SIG-M5 treated with dmso at 0.1 percent for 504 hours (cell line): ENCODE measurements around the gene AGBL1.

Experiments
- DNase-seq: peaks from one replicate; lab custom pipeline; 2025; ENCODE audit not compliant: unreplicated experiment; lab: John Stamatoyannopoulos, UW

AGBL1 gene

DNA sequence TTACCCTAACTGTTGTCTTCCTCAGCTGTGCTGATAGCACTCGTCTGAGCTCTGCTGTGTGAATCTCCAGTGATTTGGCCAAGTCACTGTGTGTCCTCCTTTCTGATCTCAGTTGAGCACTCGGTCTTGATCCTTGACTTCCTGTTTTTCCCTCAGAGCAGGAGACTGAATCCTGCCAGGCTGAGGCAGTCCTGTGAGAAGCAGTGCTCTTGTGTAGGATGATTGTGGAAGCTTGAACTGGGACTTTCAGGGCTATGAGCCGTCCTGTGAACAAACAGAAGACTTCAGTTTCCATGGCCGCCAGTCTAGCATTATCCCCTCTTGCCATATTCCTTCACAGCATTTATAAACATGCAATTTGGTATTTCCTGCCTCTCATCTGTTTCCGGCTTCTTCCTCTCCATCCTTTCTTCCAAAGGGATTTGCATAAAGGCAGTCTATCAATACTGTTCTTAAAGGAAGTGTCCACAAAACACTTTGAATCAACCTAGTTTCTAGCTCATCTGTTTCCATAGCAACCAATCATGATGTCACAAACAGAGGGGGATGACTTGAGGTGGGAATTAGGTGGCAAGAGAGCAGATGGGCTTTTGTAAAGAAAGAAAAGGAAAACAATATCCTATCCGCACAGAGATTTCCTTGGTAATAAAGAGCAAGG is 237.2 kb downstream of the AGBL1 start:
- DNase-seq: no peak

DNA sequence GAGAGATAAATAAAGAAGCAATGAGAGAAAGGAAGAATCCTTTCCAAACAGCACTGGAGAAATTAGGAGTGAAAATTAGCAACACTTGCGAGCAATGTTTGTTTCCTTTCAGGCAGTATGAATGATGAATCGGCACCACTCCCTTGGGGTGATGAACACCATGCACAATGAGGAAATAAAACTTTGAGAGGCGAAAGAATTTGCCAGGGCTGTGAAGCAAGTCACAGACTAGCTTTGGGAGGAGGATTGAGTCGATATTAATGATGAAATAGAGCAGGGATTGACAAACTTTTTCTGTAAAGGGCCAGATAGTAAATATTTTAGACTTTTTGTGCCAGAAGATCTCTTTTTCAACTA is 237.7 kb downstream of the AGBL1 start:
- no peak for DNase-seq

DNA sequence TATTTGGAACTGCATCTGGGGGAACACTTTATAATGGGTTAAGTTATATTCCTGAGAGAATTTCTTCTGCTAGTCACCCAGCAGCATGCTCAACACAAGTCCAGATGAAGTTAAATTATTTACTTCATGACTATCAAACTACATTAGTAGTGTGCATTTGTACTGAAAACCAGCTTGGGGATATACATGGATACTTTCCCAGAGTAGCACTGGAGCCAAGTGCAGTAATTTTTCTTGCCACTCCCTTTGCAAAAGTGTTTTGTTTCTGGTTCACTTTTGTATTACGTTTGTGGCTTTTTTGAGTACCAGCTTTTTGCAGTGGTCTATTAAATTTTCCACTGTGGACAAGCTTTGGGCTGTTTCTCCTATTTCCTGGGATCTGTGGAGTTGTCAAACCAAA is 243.0 kb downstream of the AGBL1 start:
- no peak for DNase-seq

DNA sequence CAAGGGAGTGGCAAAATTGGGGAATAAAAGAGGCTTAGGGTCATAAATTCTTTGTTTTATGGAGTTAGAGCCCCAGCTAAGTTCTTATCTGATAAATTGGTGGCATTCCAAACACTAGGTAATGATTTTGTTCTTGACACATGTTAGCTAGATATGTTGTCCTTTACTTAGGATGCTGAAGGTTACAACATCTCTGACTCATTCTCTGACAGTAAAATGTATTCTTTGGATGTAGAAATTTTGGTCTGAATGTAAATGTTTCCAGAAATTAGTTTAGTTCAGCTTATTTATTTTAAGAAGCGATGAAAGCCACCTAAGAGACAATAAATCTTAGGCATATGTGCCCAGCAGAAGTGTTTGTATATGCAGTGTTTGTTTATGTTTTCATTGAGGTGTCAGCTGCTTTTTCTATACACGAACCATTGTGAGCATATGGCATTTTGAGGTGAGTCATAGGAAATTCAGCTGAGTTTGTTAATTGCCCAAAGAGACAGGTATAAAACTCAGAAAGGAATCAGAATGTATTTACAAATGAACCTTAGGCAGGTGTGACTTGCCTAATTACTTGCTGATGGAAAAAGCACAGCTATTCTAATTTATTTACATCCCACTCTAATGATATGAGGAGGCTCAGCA is 247.7 kb downstream of the AGBL1 start:
- DNase-seq: no peak

DNA sequence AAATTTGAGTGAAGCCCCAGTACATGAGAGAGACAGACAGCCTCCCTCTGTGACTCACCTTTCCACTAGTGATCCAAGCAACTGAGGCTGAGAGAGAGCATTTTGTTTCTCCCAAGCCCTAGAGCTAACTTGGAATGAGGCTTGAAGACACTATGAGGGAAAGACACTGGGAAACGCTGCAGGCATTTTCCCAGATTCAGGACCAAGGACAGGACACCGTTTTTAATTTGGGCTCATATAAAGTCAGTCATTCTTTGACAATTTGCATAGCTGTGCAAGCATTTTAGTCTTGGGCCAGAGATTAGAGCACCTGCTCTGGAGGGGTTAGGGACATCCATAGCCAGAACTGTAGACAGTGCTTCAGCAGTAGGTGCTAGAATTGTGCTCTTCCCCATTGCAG is 249.0 kb downstream of the AGBL1 start:
- DNase-seq: no peak

DNA sequence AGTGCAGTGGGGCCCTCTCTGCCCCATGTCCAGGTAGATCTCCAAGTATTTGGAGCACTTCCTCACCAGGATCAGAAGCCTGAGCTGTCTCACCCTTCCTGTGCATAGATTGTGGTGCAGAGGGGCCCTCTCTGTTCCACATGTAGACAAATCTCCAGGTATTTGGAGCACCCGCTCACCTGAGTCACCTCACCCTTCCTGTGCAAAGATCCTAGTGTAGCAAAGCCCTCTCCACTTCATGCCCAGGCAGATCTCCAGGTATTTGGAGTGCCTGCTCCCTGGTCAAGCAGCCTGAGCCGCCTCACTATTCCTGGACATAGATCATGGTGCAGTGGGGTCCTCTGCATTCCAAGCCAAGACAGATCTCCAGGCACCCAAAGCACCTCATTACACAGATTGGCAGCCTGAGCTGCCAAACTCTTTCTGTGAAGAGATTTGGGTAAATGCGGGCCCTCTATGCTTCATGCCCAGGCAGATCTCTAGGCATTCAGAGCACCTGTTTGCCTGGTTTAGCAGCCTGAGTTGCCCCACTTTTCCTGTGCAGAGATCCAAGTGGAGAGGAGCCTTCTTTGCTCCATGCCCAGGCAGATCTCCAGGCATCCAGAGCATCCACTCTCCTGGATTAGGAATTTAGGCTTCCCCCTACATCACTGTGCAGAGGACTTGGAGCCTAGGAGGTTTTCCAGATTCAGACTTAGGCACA is 249.8 kb downstream of the AGBL1 start:
- DNase-seq: no peak

DNA sequence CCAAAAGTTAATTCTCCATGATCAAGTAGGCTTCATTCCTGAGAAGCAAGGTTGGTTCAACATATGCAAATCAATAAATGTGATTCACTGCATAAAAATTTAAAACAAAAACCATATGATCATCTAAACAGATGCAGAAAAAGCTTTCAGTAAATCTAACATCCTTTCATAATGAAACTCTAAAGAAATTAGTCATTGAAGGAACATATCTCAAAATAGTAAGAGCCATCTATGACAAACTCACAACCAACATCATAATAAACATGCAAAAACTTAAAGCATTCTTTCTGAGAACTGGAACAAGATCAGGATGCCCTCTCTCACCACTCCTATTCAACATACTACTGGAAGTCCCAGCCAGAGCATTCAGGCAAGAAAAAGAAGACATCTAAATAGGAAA is 254.1 kb downstream of the AGBL1 start:
- no peak for DNase-seq

DNA sequence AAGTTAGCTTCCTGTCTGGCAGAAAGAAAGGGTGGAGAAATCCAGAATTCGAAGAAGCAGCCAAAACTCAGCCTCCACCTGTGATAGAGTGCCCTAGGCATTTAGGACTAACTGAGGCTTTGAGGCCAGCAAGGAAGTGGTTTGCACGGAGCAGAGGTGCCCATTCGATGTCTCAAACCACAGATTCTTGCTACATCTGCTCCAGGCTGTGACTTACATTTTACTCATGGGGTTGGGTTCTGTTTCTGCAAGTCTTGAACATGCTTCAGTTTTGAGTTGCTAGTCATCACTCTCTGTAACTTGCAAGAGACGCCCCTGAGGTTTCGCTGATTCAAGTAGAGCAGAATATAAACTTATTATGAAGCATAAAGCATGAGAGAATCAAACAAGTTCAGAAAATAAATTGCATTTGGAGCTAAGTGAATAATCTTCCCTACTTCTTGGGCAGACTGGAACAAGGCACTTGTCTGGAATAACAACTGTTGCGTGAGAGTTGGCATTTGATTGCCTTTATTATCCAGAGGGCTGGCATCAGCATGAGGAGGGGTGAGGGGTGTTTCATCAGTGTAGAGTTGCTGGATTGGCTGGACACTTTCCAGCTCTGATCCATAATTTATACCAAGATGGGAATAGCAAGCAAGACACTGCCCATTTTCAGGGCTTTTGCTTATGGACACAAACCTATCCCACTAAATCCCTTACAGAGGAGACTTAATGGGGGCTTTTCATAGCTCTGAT is 256.5 kb downstream of the AGBL1 start:
- no peak for DNase-seq

DNA sequence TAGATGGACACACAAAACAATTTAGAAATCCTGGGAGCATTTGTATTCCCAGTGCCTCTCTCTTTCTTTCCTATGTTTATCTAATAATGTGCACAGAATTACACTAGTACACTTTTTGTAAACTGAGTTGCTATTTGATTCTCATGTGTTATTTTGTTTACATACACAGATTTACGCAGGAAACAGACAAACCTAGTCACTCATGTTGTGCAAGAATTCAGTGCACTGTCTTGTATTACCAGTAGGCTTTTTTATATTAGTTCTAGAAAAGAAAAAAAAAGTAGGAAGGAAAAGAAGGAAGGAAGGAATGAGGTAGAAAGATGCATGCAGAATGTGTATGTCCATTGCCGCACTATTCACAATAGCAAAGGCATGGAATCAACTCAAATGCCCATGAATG is 257.4 kb downstream of the AGBL1 start:
- DNase-seq: no peak

DNA sequence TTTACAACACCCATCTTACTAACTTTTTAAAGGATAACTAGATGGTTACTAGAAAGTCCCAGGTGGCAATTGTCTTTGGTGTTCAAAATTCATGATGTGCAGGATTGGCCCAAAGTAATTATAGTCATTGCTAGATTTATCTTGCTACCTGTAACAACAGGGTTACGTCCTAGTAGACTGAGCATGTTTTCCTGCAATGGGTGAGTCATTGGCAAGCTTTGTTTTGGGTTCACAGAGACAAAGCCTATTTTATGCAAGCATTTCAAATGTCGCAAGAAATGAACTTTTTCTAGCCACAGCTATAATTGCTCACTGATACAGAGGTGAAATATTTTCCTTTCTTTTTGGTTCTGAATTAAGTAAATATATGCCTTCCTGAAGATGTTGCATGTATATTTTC is 267.6 kb downstream of the AGBL1 start:
- no peak for DNase-seq

DNA sequence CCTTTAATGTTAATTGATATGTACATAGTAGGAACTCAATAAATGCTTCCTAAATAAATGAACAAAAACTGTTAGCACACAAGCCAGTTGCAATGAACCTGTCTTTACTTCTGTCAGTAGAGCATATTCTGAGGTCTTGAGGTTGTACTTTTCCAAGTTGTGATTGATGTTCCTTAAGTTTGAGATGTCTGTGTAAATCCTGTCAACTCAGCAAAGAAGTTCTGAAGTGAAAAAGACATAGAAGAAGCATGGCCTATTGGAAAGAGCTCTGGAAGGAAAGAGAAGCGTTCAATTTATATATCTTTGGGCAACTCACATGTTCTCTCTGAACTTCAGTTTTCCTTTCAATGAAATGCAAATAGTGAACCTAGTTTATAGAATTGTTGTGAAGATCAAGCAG is 269.9 kb downstream of the AGBL1 start:
- no peak for DNase-seq

DNA sequence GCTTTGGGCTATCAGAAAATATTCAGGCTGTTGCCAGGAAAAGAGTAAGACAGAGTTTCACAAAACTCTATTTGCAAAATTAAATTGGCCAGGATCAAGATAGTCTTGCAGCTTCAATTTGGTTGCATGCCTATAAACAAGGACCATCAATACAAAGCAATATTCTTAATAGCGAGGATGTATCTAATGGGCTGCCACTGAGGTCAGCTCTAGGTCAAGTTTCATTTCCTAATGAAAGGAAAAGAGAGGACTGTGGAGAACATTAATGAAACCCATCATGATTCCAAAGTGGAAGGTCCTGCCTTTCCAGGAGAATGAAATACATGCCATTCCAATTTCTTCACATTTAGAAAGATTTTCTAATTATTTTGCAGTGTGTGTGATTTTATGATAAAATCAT is 273.5 kb downstream of the AGBL1 start:
- no peak for DNase-seq

DNA sequence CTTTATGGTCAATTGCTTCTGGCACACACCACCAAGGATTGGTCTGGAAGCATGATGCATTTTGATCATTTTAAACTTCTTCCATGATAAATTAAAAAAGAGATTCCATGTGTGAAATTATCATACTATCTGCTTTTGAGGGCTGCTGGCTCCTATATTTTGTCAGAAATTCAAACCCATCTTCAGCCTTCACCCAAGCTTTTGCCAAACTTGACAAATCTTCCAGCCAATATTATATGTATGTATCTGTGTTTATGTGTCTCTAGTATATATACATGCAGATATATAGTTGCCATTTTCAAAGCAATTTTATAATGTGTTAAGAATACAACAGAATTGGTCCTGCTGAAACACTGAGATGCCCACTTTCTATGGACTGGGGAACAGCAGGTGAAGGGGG is 275.7 kb downstream of the AGBL1 start:
- no peak for DNase-seq

DNA sequence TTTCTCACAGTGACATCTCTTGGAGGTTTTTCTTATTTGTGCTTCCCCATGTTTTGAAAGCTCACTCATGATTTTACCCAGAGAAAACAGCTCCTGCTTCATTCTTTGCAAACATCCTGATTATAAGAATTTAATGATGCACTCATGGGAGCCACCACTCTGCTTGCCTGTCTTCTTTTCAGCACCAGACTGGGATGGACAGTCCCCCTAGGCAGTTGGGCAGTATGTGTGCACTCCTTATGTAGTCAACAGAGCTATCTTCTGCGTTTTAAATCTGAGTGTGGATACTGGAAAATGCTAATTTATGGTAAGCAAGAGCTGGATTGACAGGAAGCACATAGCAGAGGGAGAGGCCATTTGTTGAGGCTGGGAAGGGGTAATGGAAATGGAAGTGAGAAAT is 276.1 kb downstream of the AGBL1 start:
- no peak for DNase-seq

DNA sequence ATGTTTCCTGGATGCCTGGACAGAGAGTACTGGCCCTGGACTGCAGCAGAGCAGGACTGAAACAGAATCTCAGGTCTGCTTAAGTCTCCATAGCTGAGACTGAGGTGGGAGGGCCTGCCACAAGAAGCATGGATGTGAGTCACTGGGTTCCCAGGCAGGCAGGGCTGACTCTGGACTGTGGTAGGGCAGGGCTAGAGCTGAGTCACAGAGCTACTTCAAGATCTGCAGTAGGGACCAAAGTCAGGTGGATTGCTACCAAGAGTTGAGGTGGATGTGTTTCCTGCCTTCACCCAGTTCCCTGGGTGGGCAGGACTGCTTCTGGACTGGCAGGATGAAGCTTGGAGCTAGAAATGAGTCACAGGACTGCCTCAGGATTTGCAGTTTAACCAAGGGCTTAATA is 282.9 kb downstream of the AGBL1 start:
- DNase-seq: no peak

DNA sequence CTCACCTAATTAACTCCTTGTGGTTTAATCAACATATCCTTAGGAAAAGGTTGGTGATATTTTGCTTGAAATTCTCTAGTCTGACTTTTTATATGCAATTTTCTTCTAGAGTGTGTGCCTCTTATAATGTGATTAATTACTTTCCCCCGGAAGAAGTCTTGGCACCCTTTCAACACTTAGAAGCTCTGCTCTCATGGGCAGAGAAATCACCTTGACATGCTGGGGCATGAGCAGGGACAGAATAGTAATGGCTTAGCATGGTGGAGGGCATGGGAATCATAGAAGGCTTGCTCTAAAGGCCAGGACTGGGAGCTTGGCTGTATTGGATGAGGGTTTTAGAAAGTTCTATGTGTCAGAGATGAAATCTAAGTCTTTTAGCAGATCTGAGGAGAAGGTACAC is 293.5 kb downstream of the AGBL1 start:
- no peak for DNase-seq

DNA sequence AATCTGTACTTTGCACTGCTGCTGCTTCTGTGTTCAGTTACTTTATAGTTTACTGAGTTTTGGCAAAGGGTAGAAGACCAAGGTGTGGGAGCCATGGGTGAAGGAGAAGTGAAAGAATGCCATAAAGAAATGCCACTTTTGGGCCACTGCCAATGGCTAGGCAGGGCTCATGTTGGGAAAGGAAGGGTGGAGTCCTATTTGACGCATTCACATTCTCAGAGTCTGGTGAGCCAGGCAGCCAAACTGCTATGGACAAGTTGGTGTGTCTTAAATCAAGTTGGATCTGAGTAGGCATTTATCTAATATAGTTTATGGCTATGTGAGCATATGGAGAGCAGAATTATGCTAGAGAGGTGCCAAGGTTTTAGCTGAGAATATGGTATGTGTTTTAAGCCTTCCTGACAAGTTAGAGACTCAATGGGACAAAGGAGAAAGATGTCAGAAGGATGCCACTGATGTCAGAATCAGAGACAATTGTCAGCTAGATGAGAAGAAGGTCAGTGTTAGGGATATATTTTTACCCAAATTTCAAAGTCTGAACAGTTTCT is 296.1 kb downstream of the AGBL1 start:
- DNase-seq: no peak

DNA sequence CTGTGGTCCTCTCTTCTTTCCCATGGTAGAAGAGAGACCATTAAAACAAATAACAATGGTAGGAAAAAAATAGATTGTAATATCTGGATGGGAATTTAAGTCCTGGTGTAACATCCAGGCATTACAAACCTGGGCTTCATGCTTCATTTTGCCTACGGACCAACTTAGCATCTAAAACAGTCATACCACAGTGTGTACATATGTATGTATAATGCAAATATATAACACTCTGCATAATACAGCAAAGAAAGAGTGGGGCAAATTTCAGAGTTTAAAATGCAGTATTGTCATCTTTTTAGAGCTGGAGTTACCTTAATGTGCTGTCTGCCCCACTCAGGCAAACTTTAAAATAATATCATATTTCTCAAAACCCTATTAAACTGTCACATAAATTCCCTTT is 298.2 kb downstream of the AGBL1 start:
- no peak for DNase-seq

DNA sequence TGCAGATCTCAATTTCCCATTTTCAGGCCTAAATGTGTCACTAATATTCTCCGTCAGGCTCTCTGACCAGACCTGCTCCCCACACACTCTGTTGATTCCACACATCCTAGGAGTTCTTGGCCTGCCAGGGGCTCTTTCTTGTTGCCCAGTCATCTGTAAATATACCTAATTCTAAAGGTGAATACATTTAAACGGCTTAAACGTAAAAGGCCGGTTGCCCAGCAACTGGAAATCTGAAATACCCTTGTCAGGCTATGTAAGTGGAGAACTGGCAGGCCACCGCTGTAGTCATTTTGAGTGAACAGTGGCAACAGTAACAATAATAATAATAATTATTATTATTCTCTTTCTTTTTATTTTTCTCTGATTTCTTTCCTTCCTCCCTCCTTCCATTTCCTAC is 302.7 kb downstream of the AGBL1 start:
- DNase-seq: no peak

DNA sequence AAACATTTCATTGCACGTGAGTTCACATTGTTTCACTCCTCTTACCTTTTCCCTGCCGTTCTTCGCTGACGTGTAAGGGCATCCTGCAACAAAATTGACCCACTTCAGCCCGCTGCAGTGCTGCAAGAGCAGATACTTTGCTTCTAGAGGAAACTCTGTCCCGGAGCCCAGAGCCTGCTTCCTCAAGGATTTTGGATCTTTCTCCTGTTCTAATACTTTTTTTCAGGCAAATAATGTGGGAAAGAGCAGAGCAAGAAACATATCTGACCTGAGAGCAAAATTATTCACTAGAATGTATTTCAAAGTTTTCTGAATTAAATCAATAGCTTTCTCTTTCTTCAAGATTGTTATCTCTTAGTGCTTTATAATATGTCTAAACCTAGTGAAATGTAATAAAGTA is 303.9 kb downstream of the AGBL1 start:
- no peak for DNase-seq

DNA sequence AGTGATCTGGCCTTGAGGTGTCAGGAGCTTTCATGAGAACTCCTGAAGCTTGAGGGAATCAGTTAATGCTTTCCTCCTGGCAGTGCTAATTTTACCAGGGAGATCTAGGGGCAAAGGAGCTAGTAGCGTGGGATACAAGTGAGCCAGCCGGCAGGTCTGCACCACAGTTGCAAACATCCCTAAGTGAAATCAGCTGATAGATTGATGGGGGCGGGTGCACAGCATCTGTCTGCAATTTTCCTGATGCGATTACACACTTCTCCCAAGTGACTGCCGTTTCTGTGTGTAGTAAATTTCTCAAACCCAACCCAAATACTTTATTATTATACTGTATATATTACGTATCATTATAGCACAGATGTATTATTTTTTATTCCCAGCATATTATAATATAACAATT is 304.5 kb downstream of the AGBL1 start:
- no peak for DNase-seq

DNA sequence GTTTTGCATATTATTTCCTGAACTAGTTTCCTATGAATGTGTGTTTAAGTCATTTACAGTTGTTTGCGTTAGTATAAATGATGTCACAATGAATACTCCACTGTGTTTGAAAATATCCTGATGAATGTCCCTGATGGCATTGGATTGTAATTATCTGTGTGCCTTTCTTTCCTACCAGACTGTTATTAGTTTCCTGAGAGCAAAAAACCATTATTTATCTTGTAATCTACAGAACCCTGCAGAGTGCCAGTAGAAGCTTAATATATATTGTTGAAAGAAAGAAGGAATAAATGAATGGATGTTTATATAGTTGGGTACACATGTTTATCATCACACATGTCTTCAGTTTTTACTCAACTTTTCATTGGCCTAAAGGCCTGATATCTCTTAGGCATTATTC is 312.6 kb downstream of the AGBL1 start:
- no peak for DNase-seq
